K562 (cell line): ENCODE results near the gene TGM5. TPM values are rescaled to one million over a fixed set of nuclear protein-coding genes. Genes with fewer than 3 reads are reported as not detected.
A peak's percentile ranks its signal among the peaks of the same experiment; 100 is the strongest.

Experiments used
- ATAC-seq: fragments of 200-7000 bp; cut with Tn5 transposase; 3 replicates; pipeline ENCODE4 v1.9.1; 2020; ENCODE audit warnings: moderate library complexity
- BruUV-seq: library from RNA; stranded (reverse); fragments of 400-500 nt; replicated peaks from 2 replicates; lab custom pipeline; 2021; lab: Mats Ljungman, UMichigan
- CTCF ChIA-PET: fragments of 300-600 bp; formaldehyde crosslinking; extraction: SDS; loops from one replicate; lab custom pipeline; 2021; ENCODE audit warnings: low intra/inter-chr PET ratio; lab: Yijun Ruan, JAX
- POLR2A ChIA-PET: fragments of 300-600, 350-650 bp; sonication (Branson Sonifier 250); formaldehyde crosslinking; extraction: SDS; loops from one replicate; lab custom pipeline; 2021; ENCODE audit warnings: antibody characterized with exemption, inconsistent platforms; lab: Yijun Ruan, JAX
- DNase-seq, 4 experiments: peaks; one replicate each; pipeline versions ENCODE4 v3.0.0 to v3.0.0-alpha.2; 2011 to 2018; ENCODE audit warnings: low spot score in 3 of 4, mixed read lengths in 3 of 4; ENCODE audit errors: extremely low read depth in 1 of 4
- FAIRE-seq: peaks from 2 replicates; lab custom pipeline; 2011; peaks lifted over from hg19 to GRCh38; lab: Jason Lieb, UNC
- H2AFZ ChIP-seq: 2 replicates; pipeline ENCODE4 v1.6.0; 2011; ENCODE audit warnings: low read depth, low read length, control low read depth, inconsistent platforms
- H3K27ac ChIP-seq: fragments of 200-600 bp; 3 replicates; pipeline ENCODE4 v1.8.0; 2011; ENCODE audit warnings: low read depth, mild to moderate bottlenecking, control low read depth, inconsistent platforms, low read length, moderate library complexity, mixed read lengths; ENCODE audit errors: extremely low read depth
- H3K27me3 ChIP-seq, 2 experiments: fragments of 300-600 bp in 1 of 2; 2 replicates in 1 of 2; 3 replicates in 1 of 2; pipeline versions ENCODE4 v1.6.0 to v1.8.0; 2011; ENCODE audit warnings: inconsistent platforms in 2 of 2, low read length in 2 of 2, mild to moderate bottlenecking in 1 of 2, mixed read lengths in 1 of 2, moderate library complexity in 1 of 2; ENCODE audit not compliant: control insufficient read depth in 2 of 2, insufficient read depth in 2 of 2
- H3K36me3 ChIP-seq: fragments of 300-600 bp; 3 replicates; pipeline ENCODE4 v1.8.0; 2011; ENCODE audit warnings: mild to moderate bottlenecking, low read length, inconsistent platforms; ENCODE audit not compliant: control insufficient read depth, insufficient read depth
- H3K4me1 ChIP-seq, 2 experiments: fragments of 200-600 bp in 1 of 2; replicated peaks in 1 of 2; 2 replicates in 1 of 2; 3 replicates in 1 of 2; pipeline versions ENCODE4 v1.5.1 to v1.8.0; 2011; ENCODE audit warnings: inconsistent platforms in 2 of 2, low read length in 2 of 2, mild to moderate bottlenecking in 1 of 2, mixed read lengths in 1 of 2, moderate library complexity in 1 of 2; ENCODE audit not compliant: control insufficient read depth in 2 of 2, insufficient read depth in 2 of 2
- H3K4me2 ChIP-seq: 2 replicates; pipeline ENCODE4 v1.6.1; 2011; ENCODE audit warnings: low read length, control low read depth, inconsistent platforms, mixed read lengths; ENCODE audit not compliant: insufficient read depth
- H3K4me3 ChIP-seq: fragments of 200-600 bp; sonication (generic), shearing (Covaris generic); 2 replicates; pipeline ENCODE4 v1.5.1; 2016; ENCODE audit warnings: control low read depth, inconsistent platforms
- H3K79me2 ChIP-seq: fragments of 200-600 bp; 3 replicates; pipeline ENCODE4 v1.8.0; 2011; ENCODE audit warnings: low read length, inconsistent platforms; ENCODE audit not compliant: control insufficient read depth, insufficient read depth
- H3K9ac ChIP-seq, 2 experiments: 2 replicates each; pipeline versions ENCODE4 v1.6.0 to v1.6.1; 2011; ENCODE audit warnings: low read depth in 2 of 2, low read length in 2 of 2, control low read depth in 1 of 2, inconsistent platforms in 1 of 2, mild to moderate bottlenecking in 1 of 2, mixed read lengths in 1 of 2; ENCODE audit not compliant: insufficient read depth in 1 of 2
- H3K9me1 ChIP-seq: one replicate; pipeline ENCODE4 v1.6.0; 2011; ENCODE audit warnings: inconsistent platforms, mild to moderate bottlenecking, low read length, moderate library complexity; ENCODE audit not compliant: control insufficient read depth, insufficient read depth
- H3K9me3 ChIP-seq: replicated peaks from 2 replicates; pipeline ENCODE4 v1.5.1; 2011; ENCODE audit warnings: low read depth, low read length, inconsistent platforms; ENCODE audit not compliant: control insufficient read depth, insufficient read depth
- H4K20me1 ChIP-seq: replicated peaks from 2 replicates; pipeline ENCODE4 v1.6.1; 2011; ENCODE audit warnings: low read length, inconsistent platforms, mixed read lengths; ENCODE audit not compliant: control insufficient read depth, insufficient read depth
- ARID2 ChIP-seq: fragments of 450-650 bp; IDR thresholded peaks from 2 replicates; pipeline ENCODE4 v1.6.1; 2017; ENCODE audit warnings: antibody characterized with exemption, mild to moderate bottlenecking
- BACH1 ChIP-seq: fragments of 200-800 bp; sonication (Bioruptor generic); IDR thresholded peaks from 2 replicates; pipeline ENCODE4 v1.6.1; 2016; ENCODE audit warnings: missing genetic modification characterization, missing compliant biosample characterization
- CC2D1A ChIP-seq: fragments of 450-650 bp; IDR thresholded peaks from 2 replicates; pipeline ENCODE4 v1.6.1; 2017; ENCODE audit warnings: mild to moderate bottlenecking
- CREB3 ChIP-seq: fragments of 450-650 bp; conservative IDR thresholded peaks from 2 replicates; pipeline ENCODE4 v1.6.1; 2016; ENCODE audit warnings: missing genetic modification characterization, low read depth, mild to moderate bottlenecking, missing compliant biosample characterization, moderate library complexity
- KDM2B ChIP-seq: fragments of 250-450 bp; sonication (Bioruptor Pico); IDR thresholded peaks from 2 replicates; pipeline ENCODE4 v1.8.0; 2021; ENCODE audit warnings: mild to moderate bottlenecking, moderate library complexity
- MBD1 ChIP-seq: fragments of 250-450 bp; sonication (Bioruptor Pico); IDR thresholded peaks from 2 replicates; pipeline ENCODE4 v1.8.0; 2022; ENCODE audit warnings: inconsistent platforms
- SMARCA5 ChIP-seq: fragments of 450-650 bp; IDR thresholded peaks from 2 replicates; pipeline ENCODE4 v1.6.1; 2016
- TCF15 ChIP-seq: fragments of 250-450 bp; sonication (Bioruptor Pico); IDR thresholded peaks from 2 replicates; pipeline ENCODE4 v1.8.0; 2022; ENCODE audit warnings: moderate library complexity, mild to moderate bottlenecking, inconsistent platforms
- ZNF217 ChIP-seq: sonication (generic); formaldehyde crosslinking; IDR thresholded peaks from 2 replicates; pipeline ENCODE4 v1.8.0; 2022; ENCODE audit warnings: mild to moderate bottlenecking, missing genetic modification reagents
- WGBS: fragments of 100-300 bp; shearing (Covaris generic); methylation state at CpG from one replicate; pipeline ENCODE4 v1.1.6; 2016; ENCODE audit warnings: low coverage, mixed read lengths; ENCODE audit not compliant: insufficient coverage; ENCODE audit errors: missing lambda C conversion rate; 5-methylcytosine and 5-hydroxymethylcytosine counted together
- in situ Hi-C: fragments of 300-500 bp; cut with MboI; formaldehyde crosslinking; loops from 4 replicates; pipeline ENCODE4 v1.15.0; 2018; ENCODE audit warnings: inconsistent platforms, mixed read lengths
- intact Hi-C: fragments of 100-400 bp; cut with micrococcal nuclease; formaldehyde crosslinking; loops from 2 replicates; pipeline ENCODE4 v1.14.2; 2022
- polyA plus RNA-seq, 8 experiments: library from polyadenylated mRNA; depleted of rRNA in 4 of 8; stranded (reverse) in 5 of 8; unstranded in 3 of 8; fragments of >200 nt; fragmentation: Nextera tagmentation in 2 of 8; fragmentation: Illumina TruSeq in 1 of 8; extraction: Ambion mirVana in 2 of 8; extraction: Trizol in 1 of 8; gene quantifications; 2 replicates each; pipeline versions ENCODE4 v1.2.1 to v1.2.3, GENCODE V29; 2011 to 2014; ENCODE audit warnings: inconsistent platforms in 1 of 8, missing spikeins in 1 of 8
- total RNA-seq, 7 experiments: library from RNA; depleted of rRNA in 6 of 7; stranded (reverse); fragments of >200 nt in 6 of 7; fragmentation: Illumina TruSeq in 2 of 7; extraction: Trizol in 2 of 7; gene quantifications; 2 replicates each; pipeline versions ENCODE4 v1.2.1 to v1.2.3, GENCODE V29; 2011 to 2021; ENCODE audit warnings: low replicate concordance in 1 of 7

TGM5 gene
- total and polyA plus RNA-seq, 9 of the 15 experiments (the other 6 are each of a cell fraction or from before 2014, with no cell fraction given), result 0.03 to 0.10 (median 0.07) TPM; not detected in 6

GRCh38 chr15:43225201-43225949, 41.4 kb downstream of the TGM5 start (continued):
- TF ChIP-seq CC2D1A, result peak; percentile 72
- TF ChIP-seq, all 486 proteins: peak for 13

GRCh38 chr15:43221422-43221821, 45.3 kb downstream of the TGM5 start:
- H3K9ac ChIP-seq, result peak overlapping the region in 1 of 2 experiments; percentile 61; a peak in 1 of 4 replicates
- DNase-seq (peak in 2 of 4 experiments; percentile 24 to 25), ATAC-seq (peak; percentile 52), FAIRE-seq (no peak)
- no peaks in the 10 kb centered on the region for H3K27me3 ChIP-seq
- BruUV-seq, result no TSS peak
- POLR2A ChIA-PET, result interaction anchor here (1.5 to 1.8 kb wide), 2 partner anchors 9 to 17 kb away, joined by 4 to 6 read pairs; no protein-coding TSS in a partner anchor
- H3K27ac ChIP-seq, result peak overlapping the region; percentile 78
- intact Hi-C loops, result no loop called here
- peak overlapping the region; percentile 63 for H3K4me2 ChIP-seq
- H4K20me1 ChIP-seq, result no peaks in the 10 kb centered on the region
- H2AFZ ChIP-seq, result peak overlapping the region; percentile 59
- H3K4me1 ChIP-seq, result peaks cover 26 to 33% of the 10 kb centered on the region in 2 experiments; a peak in 4 of 5 replicates
- H3K36me3 ChIP-seq, result no peaks in the 10 kb centered on the region
- no peaks in the 10 kb centered on the region; the same call in 1 of the 2 replicates for H3K9me3 ChIP-seq
- no peak overlapping the region for H3K4me3 ChIP-seq
- H3K9me1 ChIP-seq, result no peaks in the 10 kb centered on the region
- in situ Hi-C loops, result no loop called here
- H3K79me2 ChIP-seq, result no peaks in the 10 kb centered on the region
- CTCF ChIA-PET, result interaction anchor here (0.6 kb wide), 2 partner anchors 38 to 170 kb away, joined by 3 to 4 read pairs; no protein-coding TSS in a partner anchor
- WGBS, result 5% methylated on average over 1 of the region's 1 CpG
- TF ChIP-seq BACH1 (tag) (no peak), TCF15 (CRISPR knock-in tag) (no peak), SMARCA5 (no peak), MBD1 (CRISPR knock-in tag) (no peak), ZNF217 (CRISPR knock-in tag) (no peak), KDM2B (CRISPR knock-in tag) (no peak), CREB3 (0 out of 2 replicates have a peak, but pooled peaks have one; percentile 1), ARID2 (no peak)
